Measurements from ENCODE around the gene WTAP. TPM values are rescaled to one million over a fixed set of nuclear protein-coding genes. Genes with fewer than 3 reads are reported as not detected.
A peak's percentile ranks its signal among the peaks of the same experiment; 100 is the strongest.

Gene WTAP
- total RNA-seq, 1 experiment from 2014 or later = 138 TPM

DNA sequence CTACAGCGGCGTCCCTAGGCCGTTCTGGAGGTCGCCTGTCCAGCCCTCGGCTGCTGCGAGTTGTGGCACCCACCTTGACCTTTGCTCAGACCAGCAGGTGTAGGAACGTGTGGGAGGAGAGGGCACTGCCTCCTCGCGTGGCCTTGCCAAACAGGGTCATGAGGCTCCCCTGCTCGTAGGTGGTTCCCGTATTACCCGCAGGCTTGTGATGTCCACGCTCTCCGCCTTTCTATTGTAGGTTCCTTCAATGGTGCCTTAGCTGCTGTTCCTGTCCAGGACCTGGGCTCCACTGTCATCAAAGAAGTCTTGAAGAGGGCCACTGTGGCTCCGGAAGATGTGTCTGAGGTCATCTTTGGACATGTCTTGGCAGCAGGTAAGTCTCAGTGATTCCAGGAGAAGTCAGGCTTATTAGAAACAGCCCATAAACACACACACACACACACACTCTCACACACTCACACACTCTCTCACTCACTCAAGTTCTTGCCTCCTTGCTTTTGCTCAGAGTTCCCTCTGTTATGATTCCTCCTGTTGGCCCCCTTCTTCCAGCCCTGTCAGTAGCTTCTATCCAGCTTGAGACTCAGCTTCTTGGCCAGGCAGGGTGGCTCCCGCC lies 35.5 kb downstream of the WTAP start:
- H3T11ph ChIP-seq (ENCODE audit: low read length) = no peak overlapping the region
- no peak overlapping the region for H2BK120ac ChIP-seq (ENCODE audit: low read depth, low read length, poor library complexity, severe bottlenecking)
- no peak for DNase-seq
- peak overlapping the region; percentile 22 for H3K18ac ChIP-seq (ENCODE audit: insufficient read length, low read depth, low read length)
- H3K9me3 ChIP-seq (ENCODE audit: control insufficient read depth, low read depth, low read length) = no peaks in the 10 kb centered on the region
- H2AFZ ChIP-seq (ENCODE audit: low read length) = no peak overlapping the region
- H3K4ac ChIP-seq (ENCODE audit: low read depth, low read length) = no peak overlapping the region
- WGBS (ENCODE audit: extremely low coverage, insufficient read length, low lambda C conversion rate) = no CpG with 5 or more reads among the region's 16 CpGs
- H4K20me1 ChIP-seq (ENCODE audit: control insufficient read depth, insufficient read depth, insufficient read length) = peaks cover 2% of the 10 kb centered on the region
- H2BK5ac ChIP-seq (ENCODE audit: insufficient read length, low read length) = peak overlapping the region; percentile 32
- H3K23ac ChIP-seq (ENCODE audit: insufficient read length, low read depth, low read length) = no peak overlapping the region
- peak overlapping the region; percentile 83 for H3K9ac ChIP-seq (ENCODE audit: extremely low read depth, insufficient read length, low read length)
- peak overlapping the region; percentile 24 to 96 (median 92) for H3K27ac Mint-ChIP-seq
- H3K23me2 ChIP-seq (ENCODE audit: insufficient read length, low read depth, low read length, poor library complexity, severe bottlenecking) = peaks cover 15% of the 10 kb centered on the region
- no peak overlapping the region for H2BK15ac ChIP-seq (ENCODE audit: low read depth, low read length)
- H2AK5ac ChIP-seq (ENCODE audit: insufficient read length, low read length) = no peak overlapping the region
- no peak for TF ChIP-seq CTCF (conservative IDR thresholded peaks at IDR 0.05)
- H3K9me3 Mint-ChIP-seq = no peaks in the 10 kb centered on the region; a peak in 1 of 5 replicates
- H2BK12ac ChIP-seq (ENCODE audit: insufficient read length, low read depth, low read length) = no peak overlapping the region
- no peak overlapping the region for H3K27ac ChIP-seq (ENCODE audit: insufficient read length, low read depth, low read length)
- H4K5ac ChIP-seq (ENCODE audit: insufficient read length, low read depth, low read length) = no peak overlapping the region
- H3K4me1 ChIP-seq (ENCODE audit: insufficient read depth, low read length) = peaks cover 2% of the 10 kb centered on the region; the same call in 1 of the 2 replicates
- H3K4me3 Mint-ChIP-seq = peak overlapping the region; percentile 85 to 93
- no peak overlapping the region for H4K91ac ChIP-seq (ENCODE audit: insufficient read length, low read depth, low read length)
- no peak overlapping the region for H2BK20ac ChIP-seq (ENCODE audit: low read depth, low read length, poor library complexity, severe bottlenecking)
- H3K4me2 ChIP-seq (ENCODE audit: insufficient read depth, insufficient read length, low read length) = peak overlapping the region; percentile 91
- H4K8ac ChIP-seq (replicated peaks; ENCODE audit: insufficient read length, low read depth, low read length) = no peak overlapping the region
- peaks cover 31 to 32% of the 10 kb centered on the region in 2 experiments for H3K4me1 Mint-ChIP-seq
- H3K79me2 ChIP-seq (ENCODE audit: insufficient read depth, low read length) = peaks cover 3% of the 10 kb centered on the region; the same call in 1 of the 2 replicates
- H3K56ac ChIP-seq (ENCODE audit: insufficient read length, low read depth, low read length) = no peak overlapping the region
- no peaks in the 10 kb centered on the region for H3K27me3 Mint-ChIP-seq (ENCODE audit: low read depth)
- peak overlapping the region; percentile 69; the same call in 1 of the 2 replicates for H3K14ac ChIP-seq (ENCODE audit: insufficient read depth, low read length)
- no peaks in the 10 kb centered on the region; the same call in 1 of the 2 replicates for H3K27me3 ChIP-seq (ENCODE audit: insufficient read depth, low read length)
- peaks cover 3% of the 10 kb centered on the region for H3K79me1 ChIP-seq (ENCODE audit: insufficient read depth, low read depth, low read length, poor library complexity, severe bottlenecking)
- H3K36me3 Mint-ChIP-seq (ENCODE audit: insufficient read depth in 1 of 3, low read depth in 3 of 3) = peaks cover 49 to 62% (median 57%) of the 10 kb centered on the region in 3 experiments

All from H9 (cell line).